GM19193 (cell line): ENCODE data around the gene CCDC148.

Source experiments
- POLR2A ChIP-seq: IDR thresholded peaks from 4 replicates; pipeline ENCODE4 v1.6.1; 2011; ENCODE audit not compliant: insufficient read depth, insufficient read length; ENCODE audit errors: extremely low read depth

The CCDC148 gene

DNA sequence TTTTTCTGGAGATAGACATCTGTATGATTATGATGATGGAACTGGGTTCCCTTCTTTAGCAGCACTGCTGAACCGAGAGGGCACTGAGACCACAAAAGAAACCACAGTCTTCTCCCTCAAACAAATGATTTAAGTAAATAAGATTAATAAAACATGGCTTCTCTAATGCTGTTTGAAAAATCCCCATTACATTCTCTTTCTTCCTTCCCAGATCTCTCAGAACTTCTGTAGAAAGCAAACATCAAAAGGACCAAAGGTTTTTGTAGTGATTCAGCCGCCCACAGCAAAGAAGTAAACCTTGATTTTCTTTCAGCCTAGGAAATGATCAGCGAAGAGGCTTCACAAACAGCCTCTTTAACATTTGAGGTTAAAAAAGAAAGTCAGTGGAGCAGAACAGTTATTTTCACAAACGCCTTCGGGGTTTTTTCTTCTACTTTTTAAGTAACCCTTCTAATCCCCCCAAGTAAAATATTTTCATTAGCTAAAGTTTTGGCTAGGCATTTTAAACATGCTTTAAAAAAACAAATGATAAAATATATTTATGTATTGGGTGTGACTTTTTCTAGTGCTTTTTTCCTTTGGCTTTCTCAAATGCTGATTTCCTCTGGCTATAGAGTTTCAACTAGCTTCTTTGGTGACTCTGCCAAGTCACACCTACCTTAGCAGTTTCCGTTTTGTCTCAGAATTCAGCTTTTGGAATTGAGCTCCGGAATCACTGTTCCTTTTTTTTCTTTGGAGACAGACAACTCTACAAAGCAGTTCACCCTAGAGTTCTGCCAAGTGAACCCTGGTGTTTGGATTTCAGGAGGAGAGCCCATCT, 265.3 kb downstream of the CCDC148 start:
- no peak for TF ChIP-seq POLR2A

DNA sequence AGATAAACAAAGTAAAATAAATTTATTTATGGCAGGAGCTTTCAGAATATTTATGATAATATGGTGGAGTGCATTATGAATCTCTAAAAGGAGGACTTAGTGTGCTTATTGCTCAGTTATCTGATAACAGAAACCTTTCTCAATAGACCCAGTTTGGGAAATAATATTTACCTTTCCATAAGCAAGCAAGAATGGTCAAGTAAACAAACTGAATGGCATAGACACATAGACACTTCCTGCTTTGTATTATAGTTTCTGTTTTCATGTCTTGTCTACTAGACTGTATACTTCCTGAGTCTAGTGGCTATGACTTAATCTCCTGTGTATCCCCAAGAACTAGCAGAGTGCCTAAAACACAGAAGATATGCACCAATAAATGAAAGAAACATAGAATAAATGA, 267.0 kb downstream of the CCDC148 start:
- no peak for TF ChIP-seq POLR2A

DNA sequence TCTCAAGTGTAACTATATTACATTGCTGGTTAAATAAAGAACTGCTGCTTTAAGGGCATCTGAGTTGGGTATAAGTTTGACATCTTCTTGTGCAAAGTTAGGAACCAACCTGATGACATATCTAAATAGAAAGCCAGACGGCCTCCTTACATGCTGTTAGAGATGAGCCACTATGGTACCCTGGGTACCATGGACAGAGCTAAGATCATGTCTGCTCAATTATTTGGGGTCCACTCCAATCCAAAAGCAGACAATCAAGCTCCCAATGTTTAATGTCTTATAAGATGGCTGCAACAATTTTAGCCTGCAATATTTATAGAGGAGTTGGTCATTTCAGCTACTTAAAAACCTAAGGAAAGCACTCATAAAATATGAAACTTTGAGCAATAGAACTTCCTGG, 268.6 kb downstream of the CCDC148 start:
- TF ChIP-seq POLR2A: no peak

DNA sequence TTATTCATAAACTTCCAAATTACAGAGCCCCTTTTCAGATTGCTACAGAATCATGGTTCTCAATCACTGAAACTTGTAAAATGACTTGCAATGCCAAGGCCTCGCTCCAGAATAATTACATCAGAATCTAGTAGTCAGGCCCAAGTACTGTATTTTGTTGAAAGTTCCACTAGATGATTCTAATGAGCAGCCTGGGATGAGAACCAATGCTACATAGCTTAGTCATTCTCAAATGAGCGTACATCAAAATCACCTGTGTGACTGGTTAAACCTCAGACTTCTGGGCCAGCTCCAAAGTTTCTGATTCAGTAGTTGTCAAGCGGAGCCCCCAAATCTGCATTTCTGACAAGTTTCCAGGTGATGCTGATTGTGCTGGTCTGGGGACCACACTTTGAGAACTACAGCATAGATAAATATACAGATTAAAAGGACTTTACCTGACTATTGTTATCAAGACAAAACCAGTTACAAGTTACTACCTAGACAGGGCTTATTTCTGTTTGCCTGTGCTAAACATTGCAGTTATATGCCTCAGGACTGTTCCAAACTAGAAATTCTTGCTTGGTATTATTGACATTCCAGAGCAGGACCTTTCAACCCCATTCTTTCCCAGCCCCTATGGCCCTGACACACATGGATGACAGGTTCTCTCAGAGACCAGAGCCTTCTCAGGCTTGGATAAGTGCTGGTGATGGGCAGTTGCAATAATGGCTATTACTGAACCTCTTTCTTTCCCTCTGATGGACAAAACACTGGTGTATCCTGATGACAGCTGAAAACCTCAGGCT, 271.8 kb downstream of the CCDC148 start:
- TF ChIP-seq POLR2A: no peak

DNA sequence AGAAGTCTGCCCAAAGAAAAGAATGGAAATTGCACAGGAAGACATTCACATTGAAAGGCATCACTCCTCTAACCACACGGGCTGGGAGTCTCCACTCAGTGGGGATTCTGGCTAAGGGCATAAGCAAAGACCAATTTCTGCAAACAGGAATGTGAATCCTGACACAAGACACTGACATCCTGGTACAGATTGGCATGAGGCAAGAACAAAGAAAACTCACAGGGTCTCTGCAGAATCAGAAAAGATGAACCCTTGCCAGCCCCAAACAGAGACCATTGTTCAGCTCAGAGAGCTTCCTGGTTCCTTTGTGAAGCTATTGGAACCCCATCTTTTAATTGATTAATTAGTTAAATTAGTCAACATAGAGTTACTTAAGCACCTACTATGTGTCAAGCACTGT, 272.6 kb downstream of the CCDC148 start:
- no peak for TF ChIP-seq POLR2A

DNA sequence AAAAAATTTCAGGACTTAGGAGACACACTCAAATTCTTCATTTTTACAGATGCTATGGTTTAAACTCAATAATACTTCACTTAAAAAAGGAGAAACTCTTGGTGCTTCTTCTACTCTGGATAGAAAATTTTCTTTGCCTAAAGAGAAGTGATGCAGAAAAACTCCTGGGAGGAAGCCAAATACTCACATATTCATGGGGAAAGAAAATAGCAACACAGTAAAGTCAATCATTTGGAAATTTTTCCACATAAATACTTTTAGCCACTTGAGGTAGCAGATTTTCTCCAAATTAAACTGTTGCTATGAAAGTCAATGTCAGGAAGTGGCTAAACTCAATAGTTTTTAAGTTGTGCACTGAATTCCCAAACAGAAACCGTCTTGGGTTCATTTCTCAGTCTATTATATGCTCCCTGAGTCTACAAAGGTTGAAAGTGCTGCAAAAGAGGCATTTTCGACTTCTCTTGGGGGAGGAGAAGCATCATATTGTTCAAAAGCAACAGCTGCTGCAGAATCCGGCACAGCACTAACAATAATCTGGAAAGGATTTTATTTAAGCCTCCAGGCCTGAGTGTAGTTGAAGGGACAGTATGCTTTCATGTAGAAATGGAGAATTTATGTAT, 273.8 kb downstream of the CCDC148 start:
- TF ChIP-seq POLR2A: no peak

DNA sequence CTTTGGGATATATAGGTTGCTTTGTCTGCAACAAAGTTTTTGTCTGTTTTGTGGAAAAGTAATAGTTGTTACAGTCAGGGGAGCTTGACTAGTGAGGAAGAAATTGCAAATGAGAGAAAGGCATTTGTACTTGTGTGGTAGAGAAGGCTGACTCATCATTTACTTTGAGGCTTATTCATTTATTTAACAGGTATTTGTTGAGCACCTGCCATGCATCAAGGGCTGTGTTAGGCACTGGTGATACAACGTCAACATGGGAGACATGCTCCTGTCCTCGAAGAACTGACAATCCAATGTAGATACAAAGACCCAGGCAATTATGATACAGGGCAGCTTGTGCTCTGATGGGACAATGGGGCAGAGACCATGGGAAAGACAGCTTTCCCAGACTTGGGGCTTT, 275.4 kb downstream of the CCDC148 start:
- no peak for TF ChIP-seq POLR2A

DNA sequence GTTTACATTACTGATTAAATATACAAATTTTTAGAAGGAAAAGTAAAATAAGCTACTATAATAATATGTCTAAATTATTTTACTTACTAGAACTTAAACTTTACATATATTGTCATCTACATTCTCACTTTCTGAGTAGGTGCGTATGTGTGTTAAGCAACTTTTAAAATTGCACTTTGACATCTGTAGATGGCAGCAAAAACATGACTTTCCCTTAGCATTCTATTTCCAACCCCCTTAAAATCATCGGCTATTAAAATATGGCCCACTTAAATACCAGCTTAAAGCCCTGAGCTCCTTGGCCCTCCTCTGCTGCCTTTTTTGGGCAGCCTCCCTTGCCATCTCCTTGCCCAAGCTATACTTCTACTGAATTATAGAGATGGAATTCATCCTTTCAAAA, 276.9 kb downstream of the CCDC148 start:
- TF ChIP-seq POLR2A: no peak

DNA sequence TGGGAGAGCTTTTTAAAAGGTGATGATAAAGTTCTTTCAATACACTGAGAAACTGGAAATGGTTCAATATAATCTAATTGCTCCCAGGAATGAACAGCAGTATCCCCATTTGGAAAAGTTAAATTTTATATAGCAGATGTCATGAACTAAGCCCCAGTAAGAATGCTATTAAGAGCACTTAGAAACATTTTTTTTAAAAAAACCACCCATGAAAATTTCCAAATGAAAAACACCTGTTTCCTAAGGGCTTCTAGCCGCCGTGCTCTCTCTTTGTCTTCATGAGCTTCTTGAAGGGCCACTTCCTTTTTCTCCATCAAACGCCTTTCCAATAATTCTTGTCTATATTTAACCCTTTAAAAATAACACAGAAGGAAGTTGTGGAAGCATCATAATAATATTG, 277.9 kb downstream of the CCDC148 start:
- no peak for TF ChIP-seq POLR2A

DNA sequence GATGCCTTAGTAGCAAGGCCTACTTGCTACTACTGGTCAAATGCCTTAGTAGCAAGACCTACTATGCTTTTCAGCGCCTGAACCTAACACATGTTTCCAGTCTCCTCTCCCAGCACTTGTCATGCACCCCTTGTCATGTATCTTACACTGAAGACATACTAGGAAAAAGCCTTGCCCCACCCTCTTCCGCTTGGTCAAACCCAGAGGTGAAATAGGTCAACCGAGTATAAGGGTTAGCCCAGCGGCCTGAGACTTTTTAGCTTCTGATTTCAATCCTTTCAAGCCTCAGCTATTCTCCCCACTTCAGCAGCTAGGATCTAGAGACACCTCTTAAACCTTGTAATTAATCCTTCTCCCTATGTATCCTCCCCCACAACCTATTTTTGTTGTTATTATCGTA, 281.6 kb downstream of the CCDC148 start:
- no peak for TF ChIP-seq POLR2A

DNA sequence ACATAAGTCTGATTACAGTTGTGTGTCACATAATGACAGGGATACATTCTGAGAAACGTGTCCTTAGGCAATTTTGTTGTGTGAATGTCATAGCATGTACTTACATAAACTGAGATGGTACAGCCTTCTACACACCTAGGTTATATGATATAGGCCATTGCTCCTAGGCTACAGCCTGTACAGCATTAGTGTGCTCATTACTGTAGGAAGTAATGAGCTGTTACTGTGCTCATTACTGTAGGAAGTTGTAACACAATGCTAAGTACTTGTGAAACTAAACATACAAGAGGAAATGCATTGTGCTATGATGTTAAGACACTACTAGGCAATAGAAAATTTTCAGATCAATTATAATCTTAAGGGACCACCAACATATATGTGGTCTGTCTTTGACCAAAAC, 282.1 kb downstream of the CCDC148 start:
- TF ChIP-seq POLR2A: no peak

DNA sequence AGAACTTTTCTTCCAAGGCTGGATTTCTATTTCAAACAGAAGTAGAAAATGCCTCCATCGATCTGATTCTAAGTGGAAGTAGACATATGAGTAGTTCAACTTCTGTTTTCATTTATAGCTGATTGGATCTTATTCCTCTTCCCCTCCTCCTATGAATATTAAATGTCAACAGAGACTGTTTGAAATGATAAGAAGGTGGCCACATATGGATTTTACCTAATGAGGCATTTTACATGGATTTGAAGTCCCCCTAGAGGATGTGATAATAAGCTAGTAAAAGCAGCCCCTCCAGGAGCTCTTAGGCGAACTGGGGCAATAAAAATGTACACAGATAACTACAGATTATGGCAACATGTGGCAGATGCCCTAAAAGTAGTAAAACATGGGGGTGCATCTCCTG, 283.8 kb downstream of the CCDC148 start:
- no peak for TF ChIP-seq POLR2A

DNA sequence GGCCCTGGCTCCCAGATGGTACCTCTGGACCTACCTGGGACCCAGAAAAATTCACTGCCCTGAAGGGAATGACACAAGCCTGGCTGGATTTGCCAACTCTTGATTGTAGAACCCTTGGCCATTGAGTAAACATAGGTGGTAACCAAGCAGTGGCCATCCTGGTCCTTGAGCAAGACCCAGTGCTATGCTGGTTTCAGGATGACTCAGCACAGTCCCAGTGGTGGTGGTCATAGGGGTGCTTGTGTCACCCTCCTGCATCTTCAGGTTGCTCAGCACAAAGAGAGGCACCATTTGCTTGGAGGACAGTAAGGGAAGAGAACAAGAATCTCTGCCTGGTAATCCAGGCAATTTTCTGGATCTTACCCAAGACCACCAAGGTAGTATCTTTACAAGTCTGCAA, 302.0 kb downstream of the CCDC148 start:
- no peak for TF ChIP-seq POLR2A

DNA sequence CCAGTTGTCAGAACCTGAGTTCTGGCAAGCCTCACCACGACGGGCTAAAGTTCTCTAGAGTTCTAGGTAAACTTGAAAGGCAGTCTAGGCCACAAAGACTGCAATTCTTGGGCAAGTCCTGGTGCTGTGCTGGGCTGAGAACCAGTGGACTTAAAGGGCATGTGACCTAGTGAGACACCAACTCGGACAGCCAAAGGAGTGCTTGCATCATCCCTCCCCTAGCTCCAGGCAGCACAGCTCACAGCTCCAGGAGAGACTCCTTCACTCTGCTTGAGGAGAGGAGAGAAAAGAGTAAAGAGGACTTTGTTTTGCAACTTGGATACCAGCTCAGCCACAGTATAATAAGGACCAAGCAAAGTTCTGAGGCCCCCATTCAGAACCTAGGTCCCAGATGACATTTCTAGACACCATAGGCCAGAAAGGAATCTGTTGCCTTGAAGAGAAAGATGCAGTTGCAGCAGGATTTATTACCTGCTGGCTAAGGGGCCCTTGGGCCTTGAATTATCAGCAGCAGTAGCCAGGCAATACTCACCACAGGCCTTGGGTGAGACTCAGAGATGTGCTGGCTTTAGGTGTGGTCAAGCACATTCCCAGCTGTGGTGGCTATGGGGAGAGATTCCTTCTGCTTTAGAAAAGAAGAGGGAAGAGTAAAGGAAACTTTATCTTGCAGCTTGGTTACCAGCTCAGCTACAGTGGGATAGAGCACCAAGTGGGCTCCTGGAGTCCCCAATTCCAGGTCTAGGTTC, 303.1 kb downstream of the CCDC148 start:
- TF ChIP-seq POLR2A: no peak
